Right renal cortex interstitium (tissue), 3 donors: Measurements from ENCODE around the gene TRIM68. TPM values are rescaled to one million over a fixed set of nuclear protein-coding genes. Genes with fewer than 3 reads are reported as not detected.

Experiments used
- DNase-seq, 3 donors: peaks; one replicate each; pipeline ENCODE4 v3.0.0-alpha.2; 2013; ENCODE audit warnings: low read depth in 3 of 3, low spot score in 2 of 3
- polyA plus RNA-seq, 3 donors: library from polyadenylated mRNA; unstranded; fragments of 120-200 nt; gene quantifications; one replicate each; pipeline ENCODE4 v1.2.1, GENCODE V29; 2013; ENCODE audit not compliant: insufficient read length in 3 of 3

Gene TRIM68
- 10 to 100 TPM; 20.2 to 22.4 (median 20.3) TPM for polyA plus RNA-seq

- DNase-seq, result peak; percentile 80 to 90 (median 83)
Observed at GRCh38 chr11:4607781-4608666, at the start of gene TRIM68. TSS of gene TRIM68 (minus strand) at chr11:4608231. CDS start at chr11:4605504, 2,727 bp downstream.

- DNase-seq, result no peak
Observed at GRCh38 chr11:4654635-4655369, 46.8 kb upstream of the TRIM68 start.

- DNase-seq, result no peak
Observed at GRCh38 chr11:4647766-4648165, 39.7 kb upstream of the TRIM68 start.

- DNase-seq, result no peak
Observed at GRCh38 chr11:4645974-4646373, 37.9 kb upstream of the TRIM68 start.

- no peak for DNase-seq
Observed at GRCh38 chr11:4644233-4644632, 36.2 kb upstream of the TRIM68 start.

- DNase-seq, result no peak
Observed at GRCh38 chr11:4643682-4644081, 35.7 kb upstream of the TRIM68 start, which contains the start of gene OR51E1. TSS of gene OR51E1 (plus strand) at chr11:4643982. CDS start at chr11:4652527, 8,545 bp downstream.

- DNase-seq, result no peak
Observed at GRCh38 chr11:4643076-4643475, 35.0 kb upstream of the TRIM68 start.

- no peak for DNase-seq
Observed at GRCh38 chr11:4642043-4642442, 34.0 kb upstream of the TRIM68 start.

GRCh38 chr11:4641501-4641900, 33.5 kb upstream of the TRIM68 start:
- DNase-seq, result no peak

- DNase-seq, result no peak
Observed at GRCh38 chr11:4639931-4640330, 31.9 kb upstream of the TRIM68 start.

GRCh38 chr11:4637662-4638047, 29.6 kb upstream of the TRIM68 start:
- no peak for DNase-seq

- DNase-seq, result peak; percentile 52 to 71 (median 64)
Observed at GRCh38 chr11:4636962-4637661, 29.1 kb upstream of the TRIM68 start, which contains the start of gene OR51D1. TSS of gene OR51D1 (plus strand) at chr11:4637477. CDS start at chr11:4639791, 2,314 bp downstream.

GRCh38 chr11:4636136-4636535, 28.1 kb upstream of the TRIM68 start:
- no peak for DNase-seq

- peak in 2 of 3 donors; percentile 63 for DNase-seq
Observed at GRCh38 chr11:4626207-4627099, 18.4 kb upstream of the TRIM68 start.

GRCh38 chr11:4619514-4619913, 11.5 kb upstream of the TRIM68 start:
- DNase-seq, result no peak

GRCh38 chr11:4615856-4616444, 7.9 kb upstream of the TRIM68 start:
- no peak for DNase-seq

- DNase-seq, result no peak
Observed at GRCh38 chr11:4611986-4612385, 4.0 kb upstream of the TRIM68 start.

- DNase-seq, result no peak
Observed at GRCh38 chr11:4610258-4610935, 2.4 kb upstream of the TRIM68 start.

- peak in 1 of 3 donors; percentile 10 for DNase-seq
Observed at GRCh38 chr11:4607096-4607495, 935 bp downstream of the TRIM68 start.
